PC-3 (cell line): ENCODE results near the gene VWA7.

Source experiments
- EZH2 ChIP-seq: fragments of 300-600 bp; sonication (generic); IDR thresholded peaks from one replicate; pipeline ENCODE4 v1.6.1; 2017; ENCODE audit warnings: antibody characterized with exemption, mild to moderate bottlenecking, low read length; ENCODE audit not compliant: unreplicated experiment
- EZH2phosphoT487 ChIP-seq: fragments of 300-600 bp; sonication (generic); IDR thresholded peaks from 2 replicates; pipeline ENCODE4 v1.6.1; 2018; ENCODE audit warnings: mild to moderate bottlenecking, antibody characterized with exemption, low read length, borderline replicate concordance
- TF ChIP-seq, protein P1 (sequence below): fragments of 300-600 bp; sonication (generic); conservative IDR thresholded peaks from 2 replicates; pipeline ENCODE4 v1.5.1; 2017; ENCODE audit warnings: antibody characterized with exemption, low read depth, mild to moderate bottlenecking, low read length

DNA sequence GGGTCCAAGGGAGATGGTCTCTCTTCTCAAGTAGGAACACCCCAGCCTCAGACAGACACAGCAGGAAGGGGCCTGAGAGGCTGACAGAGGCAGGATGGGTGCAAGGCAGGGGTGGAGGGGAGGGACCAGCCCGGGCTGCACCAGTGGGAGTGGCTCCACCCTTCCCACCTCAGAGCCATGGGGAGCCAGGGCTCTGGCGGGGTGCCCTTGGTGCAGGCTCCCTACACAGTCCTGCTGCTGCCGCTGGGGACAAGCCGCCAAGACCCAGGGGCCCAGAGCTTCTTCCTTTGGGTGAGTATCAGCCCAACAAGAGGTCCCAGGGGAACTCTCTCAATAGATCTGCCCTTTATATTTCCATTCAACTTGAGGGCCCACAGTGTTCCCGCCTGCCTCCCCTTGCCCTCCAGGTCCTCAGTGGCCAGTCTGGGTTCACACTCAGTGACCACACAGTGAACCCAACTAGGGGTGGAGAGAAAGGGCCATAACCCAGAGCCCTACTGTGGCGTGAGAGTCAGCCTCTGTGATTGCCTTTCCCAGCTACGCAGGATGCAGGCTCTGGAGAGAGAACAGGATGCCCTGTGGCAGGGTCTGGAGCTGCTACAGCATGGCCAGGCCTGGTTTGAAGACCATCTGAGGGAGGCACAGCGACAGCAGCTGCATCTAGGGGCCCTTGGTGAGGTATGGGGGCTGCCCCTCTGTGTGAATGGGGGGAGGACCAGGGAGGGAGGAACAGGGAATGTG, 14.1 kb downstream of the VWA7 start:
- TF ChIP-seq, protein P1, sequence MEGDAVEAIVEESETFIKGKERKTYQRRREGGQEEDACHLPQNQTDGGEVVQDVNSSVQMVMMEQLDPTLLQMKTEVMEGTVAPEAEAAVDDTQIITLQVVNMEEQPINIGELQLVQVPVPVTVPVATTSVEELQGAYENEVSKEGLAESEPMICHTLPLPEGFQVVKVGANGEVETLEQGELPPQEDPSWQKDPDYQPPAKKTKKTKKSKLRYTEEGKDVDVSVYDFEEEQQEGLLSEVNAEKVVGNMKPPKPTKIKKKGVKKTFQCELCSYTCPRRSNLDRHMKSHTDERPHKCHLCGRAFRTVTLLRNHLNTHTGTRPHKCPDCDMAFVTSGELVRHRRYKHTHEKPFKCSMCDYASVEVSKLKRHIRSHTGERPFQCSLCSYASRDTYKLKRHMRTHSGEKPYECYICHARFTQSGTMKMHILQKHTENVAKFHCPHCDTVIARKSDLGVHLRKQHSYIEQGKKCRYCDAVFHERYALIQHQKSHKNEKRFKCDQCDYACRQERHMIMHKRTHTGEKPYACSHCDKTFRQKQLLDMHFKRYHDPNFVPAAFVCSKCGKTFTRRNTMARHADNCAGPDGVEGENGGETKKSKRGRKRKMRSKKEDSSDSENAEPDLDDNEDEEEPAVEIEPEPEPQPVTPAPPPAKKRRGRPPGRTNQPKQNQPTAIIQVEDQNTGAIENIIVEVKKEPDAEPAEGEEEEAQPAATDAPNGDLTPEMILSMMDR = no peak
- TF ChIP-seq EZH2phosphoT487 (no peak), EZH2 (no peak)
